GM23338 (cell line): ENCODE measurements around the gene KIAA1217. TPM values are rescaled to one million over a fixed set of nuclear protein-coding genes. Genes with fewer than 3 reads are reported as not detected.
"Not testable (repeated sequence)": the region's sequence is repeated elsewhere in the genome, so short reads cannot be mapped to it uniquely, and the experiment has no call there.

Experiments
- ATAC-seq: fragments of 200-7000 bp; cut with Tn5 transposase; 3 replicates; pipeline ENCODE4 v1.9.1; 2020
- DNase-seq: peaks from one replicate; pipeline ENCODE4 v3.0.0-alpha.2; 2015; ENCODE audit warnings: low spot score
- H2AFZ ChIP-seq: fragments of 200-600 bp; sonication (generic); 2 replicates; pipeline ENCODE4 v1.8.0; 2016; ENCODE audit warnings: antibody characterized with exemption, mild to moderate bottlenecking, moderate library complexity
- H3F3A ChIP-seq: fragments of 200-600 bp; sonication (generic); replicated peaks from 2 replicates; pipeline ENCODE4 v1.8.0; 2017; ENCODE audit warnings: antibody characterized with exemption, mixed run types, low read depth
- H3K27ac ChIP-seq: fragments of 200-600 bp; sonication (generic); 2 replicates; pipeline ENCODE4 v1.6.1; 2016; ENCODE audit warnings: low read depth
- H3K27me3 ChIP-seq: fragments of 200-600 bp; sonication (generic); 2 replicates; pipeline ENCODE4 v1.8.0; 2016; ENCODE audit warnings: mild to moderate bottlenecking, mixed run types, moderate library complexity; ENCODE audit not compliant: insufficient read depth
- H3K36me3 ChIP-seq: fragments of 200-600 bp; sonication (generic); 2 replicates; pipeline ENCODE4 v1.8.0; 2016; ENCODE audit warnings: mild to moderate bottlenecking; ENCODE audit not compliant: insufficient read depth
- H3K4me1 ChIP-seq: fragments of 200-600 bp; sonication (generic); 2 replicates; pipeline ENCODE4 v1.8.0; 2016; ENCODE audit warnings: mild to moderate bottlenecking, moderate library complexity; ENCODE audit not compliant: insufficient read depth
- H3K4me2 ChIP-seq: fragments of 200-600 bp; sonication (generic); 2 replicates; pipeline ENCODE4 v1.7.1; 2017; ENCODE audit warnings: mixed run types
- H3K4me3 ChIP-seq: fragments of 200-600 bp; sonication (generic); 2 replicates; pipeline ENCODE4 v1.6.1; 2016; ENCODE audit warnings: mixed run types
- H3K79me2 ChIP-seq: fragments of 200-600 bp; sonication (generic); replicated peaks from 2 replicates; pipeline ENCODE4 v1.8.0; 2017; ENCODE audit warnings: mild to moderate bottlenecking; ENCODE audit not compliant: insufficient read depth
- H3K9me2 ChIP-seq: fragments of 200-600 bp; sonication (generic); 2 replicates; pipeline ENCODE4 v1.8.0; 2017; ENCODE audit not compliant: insufficient read depth
- H4K20me1 ChIP-seq: fragments of 200-600 bp; sonication (generic); replicated peaks from 2 replicates; pipeline ENCODE4 v1.8.0; 2017; ENCODE audit warnings: mild to moderate bottlenecking; ENCODE audit not compliant: insufficient read depth
- H3K27ac Mint-ChIP-seq: 2 replicates; pipeline ENCODE4 v1.8.0; 2020; ENCODE audit warnings: inconsistent platforms, mild to moderate bottlenecking, moderate library complexity, mixed read lengths
- H3K27me3 Mint-ChIP-seq: 3 replicates; pipeline ENCODE4 v1.8.0; 2022; ENCODE audit warnings: low read depth, mild to moderate bottlenecking, moderate library complexity, mixed read lengths, inconsistent platforms; ENCODE audit not compliant: insufficient read depth, poor library complexity
- H3K36me3 Mint-ChIP-seq: 3 replicates; pipeline ENCODE4 v1.8.0; 2021; ENCODE audit warnings: low read depth, mild to moderate bottlenecking, inconsistent platforms, moderate library complexity, mixed read lengths
- H3K4me1 Mint-ChIP-seq: 3 replicates; pipeline ENCODE4 v1.8.0; 2020; ENCODE audit warnings: mild to moderate bottlenecking, inconsistent platforms, mixed read lengths
- H3K4me3 Mint-ChIP-seq: 3 replicates; pipeline ENCODE4 v1.8.0; 2021; ENCODE audit warnings: moderate library complexity, mild to moderate bottlenecking, inconsistent platforms, mixed read lengths
- H3K9me3 Mint-ChIP-seq: 3 replicates; pipeline ENCODE4 v1.8.0; 2020; ENCODE audit warnings: moderate library complexity, mild to moderate bottlenecking, inconsistent platforms, mixed read lengths
- ETS1 ChIP-seq: IDR thresholded peaks from 2 replicates; pipeline ENCODE4 v1.6.1; 2016; ENCODE audit warnings: antibody characterized with exemption
- EZH2 ChIP-seq: fragments of 200-600 bp; sonication (generic); IDR thresholded peaks from one replicate; pipeline ENCODE4 v1.8.0; 2017; ENCODE audit warnings: antibody characterized with exemption, mild to moderate bottlenecking, low read depth; ENCODE audit not compliant: unreplicated experiment
- EZH2phosphoT487 ChIP-seq: fragments of 200-600 bp; sonication (generic); IDR thresholded peaks from one replicate; pipeline ENCODE4 v1.8.1; 2018; ENCODE audit warnings: antibody characterized with exemption; ENCODE audit not compliant: unreplicated experiment
- JUNB ChIP-seq: IDR thresholded peaks from one replicate; pipeline ENCODE4 v1.6.1; 2016; ENCODE audit warnings: antibody characterized with exemption; ENCODE audit not compliant: unreplicated experiment
- POLR2AphosphoS5 ChIP-seq: IDR thresholded peaks from 2 replicates; pipeline ENCODE4 v1.6.1; 2016; ENCODE audit warnings: antibody characterized with exemption, low read depth
- REST ChIP-seq: IDR thresholded peaks from one replicate; pipeline ENCODE4 v1.6.1; 2018; ENCODE audit warnings: antibody characterized with exemption; ENCODE audit not compliant: unreplicated experiment
- ZNF114 ChIP-seq: fragments of 250-450 bp; sonication (Bioruptor Pico); IDR thresholded peaks from 2 replicates; pipeline ENCODE4 v1.5.0; 2020; ENCODE audit warnings: mild to moderate bottlenecking, moderate library complexity
- ZNF331 ChIP-seq: fragments of 250-450 bp; sonication (Bioruptor Pico); IDR thresholded peaks from 2 replicates; pipeline ENCODE4 v1.5.0; 2020; ENCODE audit warnings: low read depth, mild to moderate bottlenecking, moderate library complexity
- polyA plus RNA-seq: library from polyadenylated mRNA; unstranded; fragments of >200 nt; fragmentation: Nextera tagmentation; extraction: Ambion mirVana; gene quantifications from 2 replicates; pipeline ENCODE4 v1.2.1, GENCODE V29; 2016
- total RNA-seq: library from RNA; depleted of rRNA; stranded (reverse); fragments of >200 nt; shearing (Covaris generic); gene quantifications from 2 replicates; pipeline ENCODE4 v1.2.3, GENCODE V29; 2014

Gene KIAA1217
- total and polyA plus RNA-seq, 2 experiments from 2014 or later: 6.4 to 9.1 TPM

- TF ChIP-seq REST (no peak), ETS1 (no peak)
Observed at GRCh38 chr10:24333736-24334135, 124.8 kb downstream of the KIAA1217 start (continued).

- Histone ChIP-seq H3K4me3 (no peak overlapping the region), H3K79me2 (no peaks in the 10 kb centered on the region), H3K9me2 (no peaks in the 10 kb centered on the region), H3K27me3 (no peaks in the 10 kb centered on the region), H3K4me2 (no peak overlapping the region), H2AFZ (no peak overlapping the region), H3K36me3 (no peaks in the 10 kb centered on the region), H3K27ac (no peak overlapping the region), H4K20me1 (no peaks in the 10 kb centered on the region), H3K4me1 (no peaks in the 10 kb centered on the region), H3F3A (no peaks in the 10 kb centered on the region)
- Mint-ChIP-seq H3K4me1 (peaks cover 5% of the 10 kb centered on the region), H3K4me3 (no peak overlapping the region), H3K27ac (no peak overlapping the region), H3K36me3 (no peaks in the 10 kb centered on the region), H3K9me3 (no peaks in the 10 kb centered on the region), H3K27me3 (no peaks in the 10 kb centered on the region)
- no peak for TF ChIP-seq POLR2AphosphoS5
- DNase-seq: no peak
- ATAC-seq: no peak
Observed at GRCh38 chr10:24334279-24334939, 125.5 kb downstream of the KIAA1217 start.

GRCh38 chr10:24337723-24338122, 128.8 kb downstream of the KIAA1217 start:
- H3K4me1 Mint-ChIP-seq, H3K9me2 ChIP-seq, H3K4me3 Mint-ChIP-seq, ATAC-seq, H3K4me3 ChIP-seq, H3K27me3 ChIP-seq, H3K9me3 Mint-ChIP-seq, H3F3A ChIP-seq, H3K79me2 ChIP-seq, H3K27ac Mint-ChIP-seq, H3K36me3 Mint-ChIP-seq, H3K4me2 ChIP-seq, H3K36me3 ChIP-seq, DNase-seq, H2AFZ ChIP-seq, H4K20me1 ChIP-seq, H3K27ac ChIP-seq, H3K4me1 ChIP-seq, H3K27me3 Mint-ChIP-seq: not testable (repeated sequence)

GRCh38 chr10:24339387-24339786, 130.4 kb downstream of the KIAA1217 start:
- no peaks in the 10 kb centered on the region for H3K4me1 ChIP-seq
- H3K4me3 ChIP-seq: no peak overlapping the region
- ATAC-seq: no peak
- H3K4me2 ChIP-seq: no peak overlapping the region
- H3K27ac Mint-ChIP-seq: no peak overlapping the region
- H3K4me1 Mint-ChIP-seq: peaks cover 6% of the 10 kb centered on the region; the same call in 2 of the 3 replicates
- no peaks in the 10 kb centered on the region for H3K27me3 ChIP-seq
- H3K4me3 Mint-ChIP-seq: no peak overlapping the region
- DNase-seq: no peak
- no peaks in the 10 kb centered on the region for H3K27me3 Mint-ChIP-seq
- no peaks in the 10 kb centered on the region for H3F3A ChIP-seq
- no peak overlapping the region for H2AFZ ChIP-seq
- no peaks in the 10 kb centered on the region for H3K9me2 ChIP-seq
- H4K20me1 ChIP-seq: no peaks in the 10 kb centered on the region
- H3K36me3 ChIP-seq: no peaks in the 10 kb centered on the region
- no peaks in the 10 kb centered on the region for H3K36me3 Mint-ChIP-seq
- no peaks in the 10 kb centered on the region for H3K79me2 ChIP-seq
- H3K9me3 Mint-ChIP-seq: no peaks in the 10 kb centered on the region
- H3K27ac ChIP-seq: no peak overlapping the region
- no peak for TF ChIP-seq REST
- TF ChIP-seq JUNB: no peak
- TF ChIP-seq EZH2: no peak
- TF ChIP-seq ZNF331 (CRISPR knock-in tag): no peak
- no peak for TF ChIP-seq EZH2phosphoT487
- TF ChIP-seq ZNF114 (CRISPR knock-in tag): no peak
